IMR-90 (cell line): ENCODE results near the gene ZNFX1. TPM values are rescaled to one million over a fixed set of nuclear protein-coding genes. Genes with fewer than 3 reads are reported as not detected.
"Not testable (repeated sequence)": the region's sequence is repeated elsewhere in the genome, so short reads cannot be mapped to it uniquely, and the experiment has no call there.

ENCODE experiments used
- ATAC-seq: fragments of 200-7000 bp; cut with Tn5 transposase; 2 replicates; pipeline ENCODE4 v1.9.1; 2020; ENCODE audit warnings: low read depth, mild to moderate bottlenecking, moderate library complexity
- BruUV-seq: library from RNA; stranded (reverse); fragments of 400-500 nt; replicated peaks from 2 replicates; lab custom pipeline; 2021; lab: Mats Ljungman, UMichigan
- CTCF ChIA-PET: fragments of 300-600 bp; formaldehyde crosslinking; extraction: SDS; loops from one replicate; lab custom pipeline; 2021; ENCODE audit warnings: antibody characterized with exemption; lab: Yijun Ruan, JAX
- POLR2A ChIA-PET: fragments of 300-600 bp; sonication (Branson Sonifier 250); formaldehyde crosslinking; loops from one replicate; lab custom pipeline; 2022; ENCODE audit warnings: antibody characterized with exemption; ENCODE audit not compliant: unreplicated experiment; lab: Charles Lee
- DNase-seq: peaks from one replicate; pipeline ENCODE4 v3.0.0; 2013
- H2AFZ ChIP-seq: replicated peaks from 2 replicates; pipeline ENCODE3; 2013; ENCODE audit warnings: low read length, mild to moderate bottlenecking; ENCODE audit not compliant: poor library complexity
- H2AK5ac ChIP-seq: 2 replicates; pipeline ENCODE4 v1.6.1; 2013; ENCODE audit warnings: low read depth, low read length, inconsistent platforms
- H2AK9ac ChIP-seq: replicated peaks from 2 replicates; pipeline ENCODE3; 2013; ENCODE audit warnings: mild to moderate bottlenecking, low read depth, low read length, moderate library complexity; ENCODE audit not compliant: poor library complexity
- H2BK120ac ChIP-seq: 2 replicates; pipeline ENCODE4 v1.6.1; 2013; ENCODE audit warnings: low read depth, low read length, inconsistent platforms
- H2BK15ac ChIP-seq: 3 replicates; pipeline ENCODE4 v1.6.1; 2013; ENCODE audit warnings: low read depth, low read length, inconsistent platforms
- H2BK20ac ChIP-seq: 2 replicates; pipeline ENCODE4 v1.6.1; 2013; ENCODE audit warnings: low read depth, mild to moderate bottlenecking, inconsistent platforms, low read length, moderate library complexity
- H2BK5ac ChIP-seq: 2 replicates; pipeline ENCODE4 v1.6.1; 2013; ENCODE audit warnings: mild to moderate bottlenecking, low read depth, low read length, inconsistent platforms; ENCODE audit not compliant: poor library complexity, severe bottlenecking
- H3K14ac ChIP-seq: replicated peaks from 2 replicates; pipeline ENCODE4 v1.6.1; 2013; ENCODE audit warnings: low read depth, low read length, inconsistent platforms
- H3K18ac ChIP-seq: 2 replicates; pipeline ENCODE4 v1.6.1; 2013; ENCODE audit warnings: low read depth, low read length, control low read depth
- H3K23ac ChIP-seq: 2 replicates; pipeline ENCODE4 v1.6.1; 2013; ENCODE audit warnings: low read depth, low read length, inconsistent platforms
- H3K27ac ChIP-seq: 2 replicates; pipeline ENCODE4 v1.5.1; 2013; ENCODE audit warnings: mild to moderate bottlenecking, control low read depth, low read length; ENCODE audit not compliant: insufficient read depth
- H3K27me3 ChIP-seq: 2 replicates; pipeline ENCODE4 v1.6.1; 2013; ENCODE audit warnings: low read length; ENCODE audit not compliant: control insufficient read depth, insufficient read depth
- H3K36me3 ChIP-seq: 2 replicates; pipeline ENCODE4 v1.6.1; 2013; ENCODE audit warnings: low read length, mixed read lengths; ENCODE audit not compliant: control insufficient read depth, insufficient read depth
- H3K4ac ChIP-seq: 2 replicates; pipeline ENCODE4 v1.6.1; 2013; ENCODE audit warnings: low read depth, low read length, inconsistent platforms
- H3K4me1 ChIP-seq: 2 replicates; pipeline ENCODE4 v1.6.1; 2013; ENCODE audit warnings: low read length, mixed read lengths; ENCODE audit not compliant: control insufficient read depth, insufficient read depth
- H3K4me2 ChIP-seq: 2 replicates; pipeline ENCODE4 v1.6.1; 2013; ENCODE audit warnings: low read depth, mild to moderate bottlenecking, control low read depth, low read length, moderate library complexity
- H3K4me3 ChIP-seq: 2 replicates; pipeline ENCODE4 v1.5.1; 2013; ENCODE audit warnings: low read depth, mild to moderate bottlenecking, control low read depth, low read length, moderate library complexity; ENCODE audit not compliant: insufficient read depth
- H3K56ac ChIP-seq: 2 replicates; pipeline ENCODE4 v1.6.1; 2013; ENCODE audit warnings: low read length, inconsistent platforms; ENCODE audit not compliant: insufficient read depth; ENCODE audit errors: extremely low read depth
- H3K79me1 ChIP-seq, 2 experiments: 2 replicates each; pipeline ENCODE4 v1.6.1; 2013; ENCODE audit warnings: low read length in 2 of 2, inconsistent platforms in 1 of 2, low read depth in 1 of 2
- H3K9ac ChIP-seq: 2 replicates; pipeline ENCODE4 v1.6.1; 2013; ENCODE audit warnings: low read depth, low read length, control low read depth
- H3K9me1 ChIP-seq: 2 replicates; pipeline ENCODE4 v1.6.1; 2013; ENCODE audit warnings: low read length, inconsistent platforms; ENCODE audit not compliant: insufficient read depth
- H3K9me3 ChIP-seq: 2 replicates; pipeline ENCODE4 v1.6.1; 2013; ENCODE audit warnings: low read length; ENCODE audit not compliant: control insufficient read depth, insufficient read depth
- H4K20me1 ChIP-seq: 2 replicates; pipeline ENCODE4 v1.6.1; 2013; ENCODE audit warnings: low read length, inconsistent platforms; ENCODE audit not compliant: insufficient read depth
- H4K5ac ChIP-seq: 2 replicates; pipeline ENCODE4 v1.6.1; 2013; ENCODE audit warnings: mild to moderate bottlenecking, low read depth, low read length, control low read depth
- H4K8ac ChIP-seq, 2 experiments: 2 replicates each; pipeline ENCODE4 v1.6.1; 2013; ENCODE audit warnings: low read depth in 2 of 2, low read length in 2 of 2, control low read depth in 1 of 2, inconsistent platforms in 1 of 2
- H4K91ac ChIP-seq: 2 replicates; pipeline ENCODE4 v1.6.1; 2013; ENCODE audit warnings: low read depth, low read length, inconsistent platforms; ENCODE audit not compliant: insufficient read depth
- CEBPB ChIP-seq: IDR thresholded peaks from 2 replicates; pipeline ENCODE4 v1.6.1; 2012; ENCODE audit warnings: low read depth, low read length, improper control_type of control experiment
- WGBS, 2 experiments: methylation state at CpG; one replicate each; pipeline versions ENCODE4 v1.1.5 to v1.1.7; 2013; ENCODE audit warnings: missing lambda C conversion rate in 2 of 2; ENCODE audit not compliant: insufficient read length in 1 of 2; ENCODE audit errors: extremely low coverage in 2 of 2; 5-methylcytosine and 5-hydroxymethylcytosine counted together
- dilution Hi-C: fragments of 300-500 bp; cut with HindIII; formaldehyde crosslinking; loops from one replicate; pipeline ENCODE4 v1.14.3; 2018; ENCODE audit warnings: low sequenced_read_pairs; ENCODE audit not compliant: unreplicated experiment
- in situ Hi-C: fragments of 300-500 bp; cut with MboI; formaldehyde crosslinking; loops from 3 replicates; pipeline ENCODE4 v1.14.3; 2019; ENCODE audit warnings: low sequenced_read_pairs, inconsistent platforms, mixed read lengths
- intact Hi-C: fragments of 100-400 bp; cut with micrococcal nuclease; formaldehyde crosslinking; loops from 2 replicates; pipeline ENCODE4 v1.10.0; 2022
- polyA plus RNA-seq, 3 experiments: library from polyadenylated mRNA; depleted of rRNA; stranded (reverse); fragments of >200 nt; gene quantifications; 2 replicates each; pipeline ENCODE4 v1.2.3, GENCODE V29; 2012; ENCODE audit warnings: low replicate concordance in 1 of 3
- total RNA-seq: library from RNA; depleted of rRNA; stranded (reverse); fragments of >200 nt; gene quantifications from 2 replicates; pipeline ENCODE4 v1.2.3, GENCODE V29; 2012

ZNFX1 gene
- total and polyA plus RNA-seq, 2 of the 4 experiments (the other 2 are of a cell fraction) = 10.9 to 60.9 TPM

DNA sequence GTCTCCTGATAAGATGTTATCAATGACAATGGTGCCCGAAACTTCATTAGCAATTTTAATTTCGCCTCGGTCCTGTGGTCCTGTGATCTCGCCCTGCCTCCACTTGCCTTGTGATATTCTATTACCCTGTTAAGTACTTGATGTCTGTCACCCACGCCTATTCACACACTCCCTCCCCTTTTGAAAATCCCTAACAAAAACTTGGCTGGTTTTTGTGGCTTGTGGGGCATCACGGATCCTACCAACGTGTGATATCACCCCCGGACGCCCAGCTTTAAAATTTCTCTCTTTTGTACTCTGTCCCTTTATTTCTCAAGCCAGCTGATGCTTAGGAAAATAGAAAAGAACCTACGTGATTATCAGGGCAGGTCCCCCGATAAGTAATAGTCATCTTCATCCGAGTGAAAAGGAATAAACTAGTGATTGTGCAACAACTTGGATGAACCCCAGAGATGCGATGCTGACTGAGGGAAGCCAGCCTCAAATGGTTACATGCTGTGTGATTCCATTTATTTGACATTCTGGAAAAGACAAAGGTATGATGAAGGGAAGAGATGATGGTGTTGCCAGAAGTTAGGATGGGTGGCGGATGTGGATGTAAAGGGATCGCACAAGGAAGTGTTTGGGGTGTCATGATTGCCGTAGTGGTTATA lies 16.3 kb upstream of the ZNFX1 start:
- 77 to 100% methylated on average over 1 to 5 of the region's 16 CpGs for WGBS, 2 experiments
- ATAC-seq, H3K4me2 ChIP-seq, dilution Hi-C loops, H4K91ac ChIP-seq, H3K9me3 ChIP-seq, H3K9ac ChIP-seq, H2AK9ac ChIP-seq, H2BK120ac ChIP-seq, H3K56ac ChIP-seq, BruUV-seq, DNase-seq, H3K9me1 ChIP-seq, H2BK15ac ChIP-seq, H3K18ac ChIP-seq, H2BK20ac ChIP-seq, H2AK5ac ChIP-seq, POLR2A ChIA-PET, intact Hi-C loops, H2AFZ ChIP-seq, H3K4me3 ChIP-seq, H3K4ac ChIP-seq, H4K5ac ChIP-seq, H3K14ac ChIP-seq, H3K27ac ChIP-seq, H3K27me3 ChIP-seq, CTCF ChIA-PET, H3K4me1 ChIP-seq, H3K23ac ChIP-seq, H4K8ac ChIP-seq, H2BK5ac ChIP-seq, in situ Hi-C loops: not testable (repeated sequence)
- Histone ChIP-seq H3K36me3 (peaks cover 20% of the 10 kb centered on the region), H4K20me1 (peaks cover 31% of the 10 kb centered on the region), H3K79me1 (peaks cover 3 to 19% of the 10 kb centered on the region in 2 experiments; a peak in 3 of 4 replicates)
- peak; percentile 85 for TF ChIP-seq CEBPB
